DOHH2 (cell line): ENCODE data around the gene TNFRSF4.

Experiments
- H3F3A ChIP-seq: fragments of 200-600 bp; sonication (generic), shearing (Covaris generic); 2 replicates; pipeline ENCODE4 v1.6.0; 2016; ENCODE audit warnings: antibody characterized with exemption, mild to moderate bottlenecking; ENCODE audit not compliant: control insufficient read depth, insufficient read depth
- H3K27ac ChIP-seq: fragments of 200-600 bp; sonication (generic); 2 replicates; pipeline ENCODE4 v1.5.1; 2014; ENCODE audit warnings: low read depth, mild to moderate bottlenecking, low read length, moderate library complexity
- H3K27me3 ChIP-seq: fragments of 200-600 bp; sonication (generic); 2 replicates; pipeline ENCODE4 v1.6.1; 2014; ENCODE audit warnings: mild to moderate bottlenecking, low read length, mixed read lengths; ENCODE audit not compliant: control insufficient read depth
- H3K36me3 ChIP-seq: fragments of 200-600 bp; sonication (generic); 2 replicates; pipeline ENCODE4 v1.6.1; 2014; ENCODE audit warnings: mild to moderate bottlenecking, low read length, moderate library complexity, mixed read lengths; ENCODE audit not compliant: control insufficient read depth
- H3K4me1 ChIP-seq: fragments of 200-600 bp; sonication (generic); 2 replicates; pipeline ENCODE4 v1.6.1; 2014; ENCODE audit warnings: mild to moderate bottlenecking, low read length, mixed read lengths; ENCODE audit not compliant: control insufficient read depth
- H3K4me2 ChIP-seq: fragments of 200-600 bp; sonication (generic); 2 replicates; pipeline ENCODE4 v1.6.0; 2014; ENCODE audit warnings: mild to moderate bottlenecking, low read length, moderate library complexity
- H3K4me3 ChIP-seq: fragments of 200-600 bp; sonication (generic); 2 replicates; pipeline ENCODE4 v1.5.1; 2014; ENCODE audit warnings: mild to moderate bottlenecking, low read length, mixed read lengths
- H3K79me2 ChIP-seq: fragments of 200-600 bp; sonication (generic); 2 replicates; pipeline ENCODE4 v1.6.1; 2014; ENCODE audit warnings: mild to moderate bottlenecking, low read length, mixed read lengths; ENCODE audit not compliant: control insufficient read depth
- H3K9me2 ChIP-seq: fragments of 200-600 bp; sonication (generic); replicated peaks from 2 replicates; pipeline ENCODE4 v1.6.1; 2014; ENCODE audit warnings: mild to moderate bottlenecking, low read length, mixed read lengths; ENCODE audit not compliant: control insufficient read depth
- H3K9me3 ChIP-seq: fragments of 200-600 bp; sonication (generic); 2 replicates; pipeline ENCODE4 v1.6.1; 2014; ENCODE audit warnings: antibody characterized with exemption, low read length, mixed read lengths; ENCODE audit not compliant: control insufficient read depth, insufficient read depth
- H4K20me1 ChIP-seq: fragments of 200-600 bp; sonication (generic); 2 replicates; pipeline ENCODE4 v1.6.0; 2014; ENCODE audit warnings: low read depth, mild to moderate bottlenecking, antibody characterized with exemption, low read length, moderate library complexity; ENCODE audit not compliant: control insufficient read depth, insufficient read depth
- EZH2phosphoT487 ChIP-seq: fragments of 200-600 bp; sonication (generic); IDR thresholded peaks from 2 replicates; pipeline ENCODE4 v1.6.1; 2017; ENCODE audit warnings: borderline replicate concordance, mild to moderate bottlenecking, antibody characterized with exemption, low read length, moderate library complexity, mixed read lengths
- TF ChIP-seq, protein P1 (sequence below): fragments of 200-600 bp; sonication (generic); IDR thresholded peaks from one replicate; pipeline ENCODE4 v1.5.1; 2014; ENCODE audit warnings: antibody characterized with exemption, mild to moderate bottlenecking, low read depth, low read length; ENCODE audit not compliant: poor library complexity, severe bottlenecking

TNFRSF4 gene

DNA sequence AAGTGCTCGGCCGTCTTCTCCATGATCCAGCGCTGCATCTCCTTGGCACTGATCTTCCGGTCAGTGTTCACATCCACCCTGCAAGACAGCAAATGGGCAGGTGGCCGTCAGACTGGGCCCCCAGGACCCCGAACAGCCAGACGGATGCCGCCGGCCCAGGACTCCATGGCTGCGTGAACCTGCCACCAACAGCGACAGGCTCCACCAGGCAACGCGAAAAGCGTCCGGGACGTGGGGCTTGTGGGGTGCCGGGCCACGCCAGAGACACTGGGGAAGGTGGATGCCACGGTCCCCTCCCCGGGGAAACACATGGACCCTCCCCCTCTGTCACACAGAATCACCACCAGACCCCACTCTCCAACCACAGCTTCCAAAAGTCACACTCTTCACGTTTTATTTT lies 9.9 kb upstream of the TNFRSF4 start:
- Histone ChIP-seq H3K4me2 (no peak overlapping the region), H3K27me3 (no peaks in the 10 kb centered on the region), H3F3A (no peaks in the 10 kb centered on the region), H3K4me1 (no peaks in the 10 kb centered on the region), H3K36me3 (peaks cover 77% of the 10 kb centered on the region), H3K4me3 (no peak overlapping the region), H3K9me2 (no peaks in the 10 kb centered on the region), H3K79me2 (peaks cover 46% of the 10 kb centered on the region), H3K27ac (no peak overlapping the region), H3K9me3 (no peaks in the 10 kb centered on the region), H4K20me1 (no peaks in the 10 kb centered on the region)
- TF ChIP-seq, protein P1, sequence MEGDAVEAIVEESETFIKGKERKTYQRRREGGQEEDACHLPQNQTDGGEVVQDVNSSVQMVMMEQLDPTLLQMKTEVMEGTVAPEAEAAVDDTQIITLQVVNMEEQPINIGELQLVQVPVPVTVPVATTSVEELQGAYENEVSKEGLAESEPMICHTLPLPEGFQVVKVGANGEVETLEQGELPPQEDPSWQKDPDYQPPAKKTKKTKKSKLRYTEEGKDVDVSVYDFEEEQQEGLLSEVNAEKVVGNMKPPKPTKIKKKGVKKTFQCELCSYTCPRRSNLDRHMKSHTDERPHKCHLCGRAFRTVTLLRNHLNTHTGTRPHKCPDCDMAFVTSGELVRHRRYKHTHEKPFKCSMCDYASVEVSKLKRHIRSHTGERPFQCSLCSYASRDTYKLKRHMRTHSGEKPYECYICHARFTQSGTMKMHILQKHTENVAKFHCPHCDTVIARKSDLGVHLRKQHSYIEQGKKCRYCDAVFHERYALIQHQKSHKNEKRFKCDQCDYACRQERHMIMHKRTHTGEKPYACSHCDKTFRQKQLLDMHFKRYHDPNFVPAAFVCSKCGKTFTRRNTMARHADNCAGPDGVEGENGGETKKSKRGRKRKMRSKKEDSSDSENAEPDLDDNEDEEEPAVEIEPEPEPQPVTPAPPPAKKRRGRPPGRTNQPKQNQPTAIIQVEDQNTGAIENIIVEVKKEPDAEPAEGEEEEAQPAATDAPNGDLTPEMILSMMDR, result no peak
- no peak for TF ChIP-seq EZH2phosphoT487

DNA sequence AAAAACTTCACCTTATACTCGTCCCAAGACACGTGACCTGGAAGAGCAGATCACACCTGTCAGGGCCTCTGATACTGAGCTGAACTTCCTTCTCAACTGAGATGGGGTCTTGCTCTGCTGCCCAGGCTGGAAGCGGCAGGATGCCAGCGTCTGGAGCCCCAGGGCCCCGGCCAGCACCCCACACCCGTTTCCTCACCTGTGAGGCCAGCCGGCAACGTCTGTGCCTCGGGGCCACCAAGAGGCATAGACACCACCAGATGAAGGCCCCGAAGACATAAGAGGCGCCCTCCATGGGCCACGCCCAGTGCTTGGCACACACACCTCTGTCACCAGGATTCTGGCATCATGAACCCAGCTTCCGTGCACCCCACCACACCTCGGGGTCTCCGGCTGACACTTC lies 9.4 kb upstream of the TNFRSF4 start:
- no peaks in the 10 kb centered on the region for H4K20me1 ChIP-seq
- H3K79me2 ChIP-seq, result peaks cover 40% of the 10 kb centered on the region
- H3K36me3 ChIP-seq, result peaks cover 75% of the 10 kb centered on the region
- H3K27me3 ChIP-seq, result no peaks in the 10 kb centered on the region
- TF ChIP-seq EZH2phosphoT487, result no peak
- TF ChIP-seq, protein P1, result no peak
- H3F3A ChIP-seq, result no peaks in the 10 kb centered on the region
- no peaks in the 10 kb centered on the region for H3K9me2 ChIP-seq
- H3K4me3 ChIP-seq, result no peak overlapping the region
- no peak overlapping the region for H3K4me2 ChIP-seq
- no peaks in the 10 kb centered on the region for H3K9me3 ChIP-seq
- H3K4me1 ChIP-seq, result no peaks in the 10 kb centered on the region
- H3K27ac ChIP-seq, result no peak overlapping the region

DNA sequence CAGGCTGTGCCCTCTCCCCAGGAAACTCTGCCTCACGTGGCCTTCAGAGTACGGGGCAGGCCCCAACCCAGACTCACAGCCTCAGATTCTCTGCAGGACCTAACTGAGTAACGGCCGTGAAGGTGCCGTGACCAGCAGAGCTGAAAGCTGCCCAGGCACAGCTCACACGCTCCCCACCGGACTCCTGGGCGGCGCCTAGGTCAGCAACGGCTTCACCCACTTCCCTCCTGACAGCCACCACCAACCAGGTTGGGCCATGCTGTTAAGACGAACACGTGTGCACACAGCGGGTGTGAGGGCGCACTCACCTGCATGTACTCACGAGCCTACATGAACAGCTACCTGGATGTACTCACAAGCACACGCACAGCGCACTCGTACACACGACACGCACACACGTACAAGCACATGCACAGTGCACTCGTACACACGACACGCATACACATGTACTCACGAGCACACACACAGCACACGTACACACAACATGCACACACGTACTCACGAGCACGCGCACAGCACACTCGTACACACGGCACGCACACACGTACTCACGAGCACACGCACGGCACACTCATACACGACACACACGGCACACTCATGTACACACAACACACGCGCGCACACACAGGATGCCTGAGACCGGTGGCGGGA lies 8.7 kb upstream of the TNFRSF4 start:
- no peaks in the 10 kb centered on the region for H3K27me3 ChIP-seq
- no peak overlapping the region for H3K27ac ChIP-seq
- no peaks in the 10 kb centered on the region for H3F3A ChIP-seq
- peaks cover 34% of the 10 kb centered on the region for H3K79me2 ChIP-seq
- H4K20me1 ChIP-seq, result no peaks in the 10 kb centered on the region
- H3K36me3 ChIP-seq, result peaks cover 74% of the 10 kb centered on the region
- H3K9me3 ChIP-seq, result no peaks in the 10 kb centered on the region
- no peaks in the 10 kb centered on the region for H3K9me2 ChIP-seq
- H3K4me2 ChIP-seq, result no peak overlapping the region
- H3K4me3 ChIP-seq, result no peak overlapping the region
- no peak for TF ChIP-seq EZH2phosphoT487
- TF ChIP-seq, protein P1, result no peak
- H3K4me1 ChIP-seq, result no peaks in the 10 kb centered on the region
